Measurements from ENCODE around the gene FH.

- TF ChIP-seq, protein P1, sequence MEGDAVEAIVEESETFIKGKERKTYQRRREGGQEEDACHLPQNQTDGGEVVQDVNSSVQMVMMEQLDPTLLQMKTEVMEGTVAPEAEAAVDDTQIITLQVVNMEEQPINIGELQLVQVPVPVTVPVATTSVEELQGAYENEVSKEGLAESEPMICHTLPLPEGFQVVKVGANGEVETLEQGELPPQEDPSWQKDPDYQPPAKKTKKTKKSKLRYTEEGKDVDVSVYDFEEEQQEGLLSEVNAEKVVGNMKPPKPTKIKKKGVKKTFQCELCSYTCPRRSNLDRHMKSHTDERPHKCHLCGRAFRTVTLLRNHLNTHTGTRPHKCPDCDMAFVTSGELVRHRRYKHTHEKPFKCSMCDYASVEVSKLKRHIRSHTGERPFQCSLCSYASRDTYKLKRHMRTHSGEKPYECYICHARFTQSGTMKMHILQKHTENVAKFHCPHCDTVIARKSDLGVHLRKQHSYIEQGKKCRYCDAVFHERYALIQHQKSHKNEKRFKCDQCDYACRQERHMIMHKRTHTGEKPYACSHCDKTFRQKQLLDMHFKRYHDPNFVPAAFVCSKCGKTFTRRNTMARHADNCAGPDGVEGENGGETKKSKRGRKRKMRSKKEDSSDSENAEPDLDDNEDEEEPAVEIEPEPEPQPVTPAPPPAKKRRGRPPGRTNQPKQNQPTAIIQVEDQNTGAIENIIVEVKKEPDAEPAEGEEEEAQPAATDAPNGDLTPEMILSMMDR (IDR thresholded peaks at IDR 0.05): no peak
- TF ChIP-seq POLR2AphosphoS5 (IDR thresholded peaks at IDR 0.05) (no peak), POLR2A (IDR thresholded peaks at IDR 0.05) (no peak)
Measured at GRCh38 chr1:241503444-241503843, 16.1 kb downstream of the FH start.

Data from stomach (tissue), 4 donors.